Fibroblast of the aortic adventitia (primary cell): ENCODE results near the gene MIGA1. TPM values are rescaled to one million over a fixed set of nuclear protein-coding genes. Genes with fewer than 3 reads are reported as not detected.
"Not testable (repeated sequence)": the region's sequence is repeated elsewhere in the genome, so short reads cannot be mapped to it uniquely, and the experiment has no call there.

Experiments
- DNase-seq: peaks from one replicate; pipeline ENCODE4 v3.0.0-alpha.2; 2010; ENCODE audit warnings: low read depth
- H3K4me3 ChIP-seq: 2 replicates; pipeline ENCODE4 v1.5.1; 2011; ENCODE audit warnings: low read depth, mild to moderate bottlenecking, control low read depth, low read length, moderate library complexity
- total RNA-seq: library from RNA; depleted of rRNA; stranded (reverse); fragments of >200 nt; gene quantifications from 2 replicates; pipeline ENCODE4 v1.2.3, GENCODE V29; 2012; ENCODE audit warnings: low replicate concordance
- TF ChIP-seq, protein P1 (sequence below): IDR thresholded peaks from 2 replicates; pipeline ENCODE4 v1.5.1; 2011; ENCODE audit warnings: mild to moderate bottlenecking, low read length, control low read depth, inconsistent platforms; ENCODE audit not compliant: insufficient read depth

The MIGA1 gene
- total RNA-seq = 19.3 and 32.4 TPM in 2 replicates

- TF ChIP-seq, protein P1, sequence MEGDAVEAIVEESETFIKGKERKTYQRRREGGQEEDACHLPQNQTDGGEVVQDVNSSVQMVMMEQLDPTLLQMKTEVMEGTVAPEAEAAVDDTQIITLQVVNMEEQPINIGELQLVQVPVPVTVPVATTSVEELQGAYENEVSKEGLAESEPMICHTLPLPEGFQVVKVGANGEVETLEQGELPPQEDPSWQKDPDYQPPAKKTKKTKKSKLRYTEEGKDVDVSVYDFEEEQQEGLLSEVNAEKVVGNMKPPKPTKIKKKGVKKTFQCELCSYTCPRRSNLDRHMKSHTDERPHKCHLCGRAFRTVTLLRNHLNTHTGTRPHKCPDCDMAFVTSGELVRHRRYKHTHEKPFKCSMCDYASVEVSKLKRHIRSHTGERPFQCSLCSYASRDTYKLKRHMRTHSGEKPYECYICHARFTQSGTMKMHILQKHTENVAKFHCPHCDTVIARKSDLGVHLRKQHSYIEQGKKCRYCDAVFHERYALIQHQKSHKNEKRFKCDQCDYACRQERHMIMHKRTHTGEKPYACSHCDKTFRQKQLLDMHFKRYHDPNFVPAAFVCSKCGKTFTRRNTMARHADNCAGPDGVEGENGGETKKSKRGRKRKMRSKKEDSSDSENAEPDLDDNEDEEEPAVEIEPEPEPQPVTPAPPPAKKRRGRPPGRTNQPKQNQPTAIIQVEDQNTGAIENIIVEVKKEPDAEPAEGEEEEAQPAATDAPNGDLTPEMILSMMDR = no peak
- peak within 1 kb of the TSS; percentile 87 for H3K4me3 ChIP-seq
- DNase-seq = peak; percentile 92
Measured at GRCh38 chr1:77779529-77780281, at the start of gene MIGA1. Gene MIGA1 (plus strand): TSS chr1:77779649. CDS start chr1:77783253, 3,604 bp downstream.

GRCh38 chr1:77732090-77732489, 47.4 kb upstream of the MIGA1 start:
- DNase-seq = no peak
- H3K4me3 ChIP-seq = no peak overlapping the region
- TF ChIP-seq, protein P1 = no peak

DNA sequence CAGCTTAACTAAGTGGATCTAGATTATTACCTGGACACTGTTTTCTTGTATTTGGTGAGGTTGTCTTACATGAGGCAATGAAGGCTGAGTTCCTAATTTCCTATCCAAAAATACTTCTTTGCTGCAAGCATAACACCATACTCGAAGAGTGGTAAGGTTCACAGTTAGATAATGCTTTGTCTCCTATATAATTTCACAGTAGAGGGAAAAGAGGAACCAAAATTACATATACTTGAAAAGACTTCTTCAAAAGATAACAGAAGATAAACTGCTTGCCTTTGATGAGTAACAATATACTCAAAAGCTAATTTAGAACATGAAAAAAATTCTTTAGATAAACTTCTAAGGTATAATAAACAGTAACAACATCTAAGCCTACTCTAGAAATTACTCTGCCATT, 40.2 kb upstream of the MIGA1 start:
- no peak for DNase-seq
- TF ChIP-seq, protein P1 = no peak
- H3K4me3 ChIP-seq = no peak overlapping the region

DNA sequence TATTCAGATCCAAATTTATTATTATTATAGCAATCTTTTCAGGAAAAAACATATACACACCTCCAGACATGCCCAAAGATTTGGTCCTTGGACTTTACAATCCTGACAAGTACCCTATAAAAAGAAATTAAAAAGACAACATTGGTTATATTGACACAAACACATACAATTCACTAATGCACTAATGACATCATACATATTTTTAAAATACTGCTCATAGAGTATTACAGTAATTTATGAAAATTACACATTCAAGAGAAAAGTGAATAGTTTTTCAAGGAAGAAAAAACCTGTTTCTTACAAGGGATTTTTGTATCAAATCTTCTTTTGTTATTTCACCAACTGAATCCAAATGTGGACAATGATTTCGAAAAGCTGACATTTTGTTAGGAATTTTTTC, 38.1 kb upstream of the MIGA1 start:
- no peak overlapping the region for H3K4me3 ChIP-seq
- no peak for DNase-seq
- TF ChIP-seq, protein P1 = no peak

GRCh38 chr1:77742011-77742555, 37.4 kb upstream of the MIGA1 start:
- no peak overlapping the region for H3K4me3 ChIP-seq
- DNase-seq = no peak
- TF ChIP-seq, protein P1 = no peak

GRCh38 chr1:77744576-77744975, 34.9 kb upstream of the MIGA1 start:
- no peak overlapping the region for H3K4me3 ChIP-seq
- TF ChIP-seq, protein P1 = no peak
- no peak for DNase-seq

- not testable (repeated sequence) for DNase-seq, H3K4me3 ChIP-seq
Measured at GRCh38 chr1:77749489-77749888, 30.0 kb upstream of the MIGA1 start.
